Kidney (tissue), 14 donors: ENCODE results near the gene MINAR1. TPM values are rescaled to one million over a fixed set of nuclear protein-coding genes. Genes with fewer than 3 reads are reported as not detected.

Source experiments
- DNase-seq, 5 donors: peaks; one replicate each; pipeline ENCODE4 v3.0.0-alpha.2; 2013 to 2020
- FAIRE-seq: peaks from 2 replicates; lab custom pipeline; 2012; peaks lifted over from hg19 to GRCh38; lab: Jason Lieb, UNC
- H3K27ac ChIP-seq, 2 donors: one replicate each; pipeline ENCODE4 v1.7.0; 2013; ENCODE audit warnings: low read depth in 2 of 2, low read length in 2 of 2, inconsistent platforms in 1 of 2
- H3K27me3 ChIP-seq: one replicate; pipeline ENCODE4 v1.7.1; 2013; ENCODE audit warnings: low read length, inconsistent platforms; ENCODE audit not compliant: control insufficient read depth, insufficient read depth
- H3K36me3 ChIP-seq, 3 donors: one replicate each; pipeline versions ENCODE4 v1.7.0 to v1.7.1; 2013; ENCODE audit warnings: low read length in 3 of 3, control low read depth in 1 of 3, inconsistent platforms in 1 of 3; ENCODE audit not compliant: insufficient read depth in 3 of 3, control insufficient read depth in 2 of 3
- H3K4me1 ChIP-seq, 3 donors: one replicate each; pipeline versions ENCODE4 v1.7.0 to v1.7.1; 2013; ENCODE audit warnings: low read length in 3 of 3, inconsistent platforms in 1 of 3, low read depth in 1 of 3; ENCODE audit not compliant: control insufficient read depth in 2 of 3, insufficient read depth in 2 of 3
- H3K4me3 ChIP-seq, 3 donors: one replicate each; pipeline versions ENCODE4 v1.7.0 to v1.8.1; 2013; ENCODE audit warnings: low read length in 3 of 3, control low read depth in 1 of 3, inconsistent platforms in 1 of 3
- H3K9ac ChIP-seq, 3 donors: one replicate each; pipeline versions ENCODE4 v1.7.0 to v1.7.1; 2013; ENCODE audit warnings: low read length in 3 of 3, control low read depth in 1 of 3, inconsistent platforms in 1 of 3
- H3K9me3 ChIP-seq, 3 donors: one replicate each; pipeline versions ENCODE4 v1.7.0 to v1.7.1; 2013; ENCODE audit warnings: low read length in 3 of 3, control low read depth in 1 of 3, inconsistent platforms in 1 of 3; ENCODE audit not compliant: control insufficient read depth in 2 of 3, insufficient read depth in 1 of 3
- CTCF ChIP-seq: IDR thresholded peaks from 3 replicates; pipeline ENCODE4 v1.5.1; 2012; ENCODE audit warnings: mild to moderate bottlenecking, moderate library complexity, borderline replicate concordance; ENCODE audit not compliant: insufficient read depth; ENCODE audit errors: extremely low read depth
- intact Hi-C: fragments of 100-400 bp; cut with DNase I; formaldehyde crosslinking; loops from one replicate; pipeline ENCODE4 v1.11.1; 2022
- polyA plus RNA-seq: library from polyadenylated mRNA; stranded (reverse); fragments of 350-450 nt; fragmentation: Illumina TruSeq; extraction: RNeasy Lipid Tissue Mini Kit (QIAGEN cat#74804); gene quantifications from one replicate; pipeline ENCODE4 v1.2.3, GENCODE V29; 2014; ENCODE audit warnings: low read depth, low replicate concordance; ENCODE audit not compliant: insufficient read depth
- total RNA-seq: library from RNA; stranded (reverse); fragmentation: NEBNext Ultra II Directional; extraction: Animal tissue kit (Norgen Biotek cat#: 25700); gene quantifications from one replicate; pipeline ENCODE4 v1.2.1, GENCODE V29; 2021
- donor health status: control.
- donor health status: control.
- donor health status: control.
- donor health status: control.
- donor health status: control.
- donor health status: DM: yes; HTN: yes; CAD: no.
- donor health status: Normal renal cell carcinoma (clear cell type).

The MINAR1 gene
- total and polyA plus RNA-seq, 2 donors from 2014 or later, result 0.15 to 0.47 TPM

GRCh38 chr15:79427781-79428598, 4.1 kb upstream of the MINAR1 start:
- Histone ChIP-seq H3K36me3 (no peaks in the 10 kb centered on the region), H3K27me3 (peaks cover 17% of the 10 kb centered on the region), H3K4me1 (no peaks in the 10 kb centered on the region), H3K9ac (no peak overlapping the region), H3K4me3 (no peak overlapping the region), H3K27ac (no peak overlapping the region), H3K9me3 (no peaks in the 10 kb centered on the region)
- FAIRE-seq (no peak), DNase-seq (no peak)
- TF ChIP-seq CTCF, result no peak
- intact Hi-C loops, result no loop called here

- Histone ChIP-seq H3K9ac (no peak overlapping the region), H3K36me3 (no peaks in the 10 kb centered on the region), H3K4me3 (peak overlapping the region in 1 of 3 donors; percentile 29)
Observed at GRCh38 chr15:79430901-79431635, 1.1 kb upstream of the MINAR1 start.

DNA sequence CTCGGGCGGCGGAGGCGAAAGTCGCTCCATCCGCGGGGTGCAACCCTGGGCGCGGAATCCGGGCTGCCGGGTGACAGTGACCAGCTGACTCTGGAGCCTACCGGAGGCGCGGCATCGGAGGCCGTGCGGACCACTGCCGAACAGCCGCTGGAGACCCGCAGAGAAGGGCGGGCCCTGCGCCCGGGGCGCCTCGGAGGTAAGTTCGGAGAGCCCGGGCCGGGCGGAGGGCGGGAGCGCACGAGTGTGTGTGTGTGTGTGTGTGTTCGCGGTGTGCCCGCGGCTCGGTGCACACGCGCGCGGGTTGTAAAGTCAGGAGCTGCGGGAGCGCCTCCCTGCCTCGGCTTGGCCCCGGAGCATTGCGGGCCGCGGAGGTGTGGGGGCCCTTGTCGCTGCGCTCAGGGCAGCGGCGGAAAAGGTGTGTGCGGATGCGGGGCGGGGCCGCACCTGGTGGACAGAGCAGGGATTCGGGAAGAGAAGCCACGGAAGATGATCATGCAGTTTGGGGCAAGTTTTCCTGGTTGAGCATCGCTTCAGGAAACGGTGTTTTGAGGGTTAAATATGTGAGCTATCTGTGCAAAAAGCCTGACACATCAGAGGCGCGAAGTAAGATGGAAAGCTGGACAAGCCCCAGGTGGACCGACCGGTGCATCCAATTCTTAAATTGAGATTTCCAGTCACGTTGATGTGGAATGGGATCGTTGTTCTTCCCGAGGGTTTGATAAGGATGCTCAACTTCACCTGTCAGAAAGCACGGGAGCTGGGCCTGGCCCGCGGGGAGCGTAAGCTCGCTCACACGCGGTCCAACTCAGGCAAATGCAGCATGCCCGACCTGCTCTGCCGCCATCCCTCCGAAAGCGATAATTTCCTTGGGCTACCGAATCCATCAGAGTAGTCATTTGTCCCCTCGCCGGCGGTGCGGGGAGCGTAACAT, 474 bp downstream of the MINAR1 start:
- peak in 2 of 5 donors; percentile 32 to 64 for DNase-seq
- Histone ChIP-seq H3K4me3 (peak overlapping the region in 1 of 3 donors; percentile 29), H3K4me1 (no peaks in the 10 kb centered on the region), H3K9me3 (no peaks in the 10 kb centered on the region), H3K9ac (no peak overlapping the region), H3K27ac (no peak overlapping the region), H3K27me3 (peaks cover 30% of the 10 kb centered on the region), H3K36me3 (no peaks in the 10 kb centered on the region)
- no peak for TF ChIP-seq CTCF
- no peak for FAIRE-seq
- intact Hi-C loops, result no loop called here

More at GRCh38 chr15:79430901-79431635, 1.1 kb upstream of the MINAR1 start:
- FAIRE-seq, result no peak
- Histone ChIP-seq H3K9me3 (no peaks in the 10 kb centered on the region), H3K4me1 (no peaks in the 10 kb centered on the region), H3K27me3 (peaks cover 28% of the 10 kb centered on the region), H3K27ac (no peak overlapping the region)
- intact Hi-C loops, result no loop called here
- no peak for TF ChIP-seq CTCF
- DNase-seq, result peak; percentile 23 to 58 (median 48)
